ENCODE measurements around the gene VILL.

Gene VILL

GRCh38 chr3:38005076-38006020 is 14.8 kb downstream of the VILL start:
- no peaks in the 10 kb centered on the region for H3F3A ChIP-seq (ENCODE audit: insufficient read depth, low read length)
- H3K36me3 ChIP-seq (replicated peaks; ENCODE audit: insufficient read depth, low read length): no peaks in the 10 kb centered on the region
- H3K9me3 ChIP-seq (replicated peaks; ENCODE audit: insufficient read depth, low read length): no peaks in the 10 kb centered on the region
- no peak overlapping the region for H3K4me3 ChIP-seq (ENCODE audit: low read length)
- no peak for DNase-seq
- no peak overlapping the region for H3K27ac ChIP-seq (ENCODE audit: low read length)
- no peak for TF ChIP-seq CTCF (IDR thresholded peaks at IDR 0.05; ENCODE audit: low read length)
- no peak for TF ChIP-seq EZH2 (optimal IDR thresholded peaks at IDR 0.05; ENCODE audit: low read depth, low read length)
- no peak for TF ChIP-seq EZH2phosphoT487 (IDR thresholded peaks at IDR 0.05; ENCODE audit: low read length)
- no peak overlapping the region for H2AFZ ChIP-seq (ENCODE audit: low read length)
- H3K9me2 ChIP-seq (replicated peaks; ENCODE audit: insufficient read depth, low read length): no peaks in the 10 kb centered on the region
- no peak overlapping the region for H3K4me2 ChIP-seq (ENCODE audit: low read depth, low read length)
- no peaks in the 10 kb centered on the region for H3K4me1 ChIP-seq (ENCODE audit: low read length)
- H3K9ac ChIP-seq (ENCODE audit: low read length): no peak overlapping the region
- H4K20me1 ChIP-seq (ENCODE audit: insufficient read depth, low read length): no peaks in the 10 kb centered on the region
- H3K27me3 ChIP-seq (replicated peaks; ENCODE audit: insufficient read depth, low read length): no peaks in the 10 kb centered on the region
- H3K79me2 ChIP-seq (ENCODE audit: low read length): no peaks in the 10 kb centered on the region

- Histone ChIP-seq H3K36me3 (replicated peaks; ENCODE audit: insufficient read depth, low read length) (no peaks in the 10 kb centered on the region), H3K9ac (ENCODE audit: low read length) (no peak overlapping the region), H3K4me3 (ENCODE audit: low read length) (no peak overlapping the region)
These were observed 15.4 kb downstream of the VILL start for GRCh38 chr3:38006031-38006430.

GRCh38 chr3:38006445-38006995 is 15.9 kb downstream of the VILL start:
- Histone ChIP-seq H4K20me1 (ENCODE audit: insufficient read depth, low read length) (no peaks in the 10 kb centered on the region), H3K27me3 (replicated peaks; ENCODE audit: insufficient read depth, low read length) (no peaks in the 10 kb centered on the region), H3K4me2 (ENCODE audit: low read depth, low read length) (no peak overlapping the region), H3K9me3 (replicated peaks; ENCODE audit: insufficient read depth, low read length) (no peaks in the 10 kb centered on the region), H3K4me3 (ENCODE audit: low read length) (no peak overlapping the region), H3F3A (ENCODE audit: insufficient read depth, low read length) (no peaks in the 10 kb centered on the region), H3K9ac (ENCODE audit: low read length) (no peak overlapping the region), H3K79me2 (ENCODE audit: low read length) (no peaks in the 10 kb centered on the region), H3K27ac (ENCODE audit: low read length) (no peak overlapping the region), H3K9me2 (replicated peaks; ENCODE audit: insufficient read depth, low read length) (no peaks in the 10 kb centered on the region), H3K4me1 (ENCODE audit: low read length) (no peaks in the 10 kb centered on the region), H2AFZ (ENCODE audit: low read length) (no peak overlapping the region), H3K36me3 (replicated peaks; ENCODE audit: insufficient read depth, low read length) (no peaks in the 10 kb centered on the region)
- TF ChIP-seq CTCF (IDR thresholded peaks at IDR 0.05; ENCODE audit: low read length) (no peak), EZH2 (optimal IDR thresholded peaks at IDR 0.05; ENCODE audit: low read depth, low read length) (no peak), EZH2phosphoT487 (IDR thresholded peaks at IDR 0.05; ENCODE audit: low read length) (no peak)
- no peak for DNase-seq

More at GRCh38 chr3:38006031-38006430, 15.4 kb downstream of the VILL start:
- no peak for DNase-seq
- no peaks in the 10 kb centered on the region for H3F3A ChIP-seq (ENCODE audit: insufficient read depth, low read length)
- no peak for TF ChIP-seq EZH2 (optimal IDR thresholded peaks at IDR 0.05; ENCODE audit: low read depth, low read length)
- TF ChIP-seq CTCF (IDR thresholded peaks at IDR 0.05; ENCODE audit: low read length): no peak
- TF ChIP-seq EZH2phosphoT487 (IDR thresholded peaks at IDR 0.05; ENCODE audit: low read length): no peak
- no peaks in the 10 kb centered on the region for H3K9me2 ChIP-seq (replicated peaks; ENCODE audit: insufficient read depth, low read length)
- H3K79me2 ChIP-seq (ENCODE audit: low read length): no peaks in the 10 kb centered on the region
- no peaks in the 10 kb centered on the region for H3K9me3 ChIP-seq (replicated peaks; ENCODE audit: insufficient read depth, low read length)
- H2AFZ ChIP-seq (ENCODE audit: low read length): no peak overlapping the region
- no peak overlapping the region for H3K4me2 ChIP-seq (ENCODE audit: low read depth, low read length)
- no peak overlapping the region for H3K27ac ChIP-seq (ENCODE audit: low read length)
- H3K27me3 ChIP-seq (replicated peaks; ENCODE audit: insufficient read depth, low read length): no peaks in the 10 kb centered on the region
- H4K20me1 ChIP-seq (ENCODE audit: insufficient read depth, low read length): no peaks in the 10 kb centered on the region
- no peaks in the 10 kb centered on the region for H3K4me1 ChIP-seq (ENCODE audit: low read length)
